GM18861 (cell line): ENCODE data around the gene GBP4.
A peak's percentile ranks its signal among the peaks of the same experiment; 100 is the strongest.
"Not testable (repeated sequence)": the region's sequence is repeated elsewhere in the genome, so short reads cannot be mapped to it uniquely, and the experiment has no call there.

Source experiments
- ATAC-seq: cut with Tn5 transposase; IDR thresholded peaks from one replicate; pipeline ENCODE4 v1.9.1; 2021; ENCODE audit not compliant: unreplicated experiment

The GBP4 gene, protein sequence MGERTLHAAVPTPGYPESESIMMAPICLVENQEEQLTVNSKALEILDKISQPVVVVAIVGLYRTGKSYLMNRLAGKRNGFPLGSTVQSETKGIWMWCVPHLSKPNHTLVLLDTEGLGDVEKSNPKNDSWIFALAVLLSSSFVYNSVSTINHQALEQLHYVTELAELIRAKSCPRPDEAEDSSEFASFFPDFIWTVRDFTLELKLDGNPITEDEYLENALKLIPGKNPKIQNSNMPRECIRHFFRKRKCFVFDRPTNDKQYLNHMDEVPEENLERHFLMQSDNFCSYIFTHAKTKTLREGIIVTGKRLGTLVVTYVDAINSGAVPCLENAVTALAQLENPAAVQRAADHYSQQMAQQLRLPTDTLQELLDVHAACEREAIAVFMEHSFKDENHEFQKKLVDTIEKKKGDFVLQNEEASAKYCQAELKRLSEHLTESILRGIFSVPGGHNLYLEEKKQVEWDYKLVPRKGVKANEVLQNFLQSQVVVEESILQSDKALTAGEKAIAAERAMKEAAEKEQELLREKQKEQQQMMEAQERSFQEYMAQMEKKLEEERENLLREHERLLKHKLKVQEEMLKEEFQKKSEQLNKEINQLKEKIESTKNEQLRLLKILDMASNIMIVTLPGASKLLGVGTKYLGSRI

DNA sequence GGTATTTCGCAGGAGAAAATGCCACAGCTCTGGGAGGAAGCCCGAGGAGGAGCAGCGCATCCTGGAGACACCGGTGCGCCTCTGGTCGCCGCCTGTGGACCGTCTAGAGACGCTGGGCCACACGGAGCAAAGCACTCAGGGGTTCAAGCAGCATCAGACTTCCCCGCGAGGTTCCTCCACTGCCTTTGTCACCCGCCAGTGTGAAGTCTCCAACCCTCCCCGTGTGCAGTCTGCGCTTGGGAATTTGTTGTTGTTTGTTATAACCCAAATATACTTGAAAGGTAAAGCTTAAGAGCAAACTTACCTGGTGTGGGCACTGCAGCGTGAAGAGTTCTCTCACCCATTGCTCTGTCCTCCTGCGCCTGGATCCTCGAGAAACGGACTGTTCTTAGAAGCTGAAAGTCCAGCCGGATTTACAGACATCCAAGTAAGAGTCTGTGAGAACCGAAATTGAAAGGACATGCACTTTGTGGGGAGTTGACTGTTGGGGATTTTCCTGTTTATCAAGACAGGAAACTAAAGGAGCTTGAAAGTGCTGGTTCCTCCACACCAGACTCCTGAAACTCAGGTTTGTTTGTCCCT lies at the start of gene GBP4:
GBP4 (minus strand) TSS at position 452 of the 582 bp plus-strand sequence; CDS start at position 344, 108 bp downstream.
- peak; percentile 42 for ATAC-seq

DNA sequence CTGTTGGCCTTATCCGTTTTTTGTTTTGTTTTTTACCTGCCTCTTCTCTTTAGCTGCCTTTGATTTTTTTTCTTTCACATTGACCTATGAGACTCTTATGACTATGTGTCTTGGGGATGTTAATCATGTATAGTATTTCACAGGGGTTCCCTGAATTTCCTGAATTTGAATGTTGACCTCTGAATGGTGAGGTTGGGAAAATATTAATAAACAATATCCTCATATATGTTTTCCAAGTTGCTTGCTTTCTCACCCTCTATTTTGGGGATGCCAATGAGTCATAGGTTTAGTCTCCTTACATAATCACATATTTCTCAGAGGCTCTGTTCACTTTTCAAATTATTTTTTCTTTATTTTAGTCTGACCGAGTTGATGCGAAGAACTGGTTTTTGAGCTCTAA lies 44.3 kb upstream of the GBP4 start:
- ATAC-seq: no peak

DNA sequence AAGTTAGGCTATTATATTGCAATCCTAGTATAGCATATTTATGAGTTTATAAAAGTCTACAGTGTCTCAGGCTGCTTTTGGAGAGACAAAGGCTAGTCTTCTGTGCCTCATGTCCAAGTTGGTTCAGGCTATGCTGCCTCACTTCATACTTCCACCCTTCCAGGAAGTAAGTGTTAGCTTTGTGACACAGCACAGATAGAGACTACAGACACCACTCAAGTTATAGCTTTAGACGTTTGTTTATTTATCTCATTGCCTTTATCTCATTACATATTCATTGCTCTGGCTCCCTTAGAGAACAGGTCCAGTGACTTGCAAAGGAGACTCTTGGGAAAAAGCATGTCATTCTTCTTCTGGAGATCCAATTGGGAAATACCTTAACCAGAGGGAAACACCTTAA lies 22.6 kb upstream of the GBP4 start:
- ATAC-seq: no peak

DNA sequence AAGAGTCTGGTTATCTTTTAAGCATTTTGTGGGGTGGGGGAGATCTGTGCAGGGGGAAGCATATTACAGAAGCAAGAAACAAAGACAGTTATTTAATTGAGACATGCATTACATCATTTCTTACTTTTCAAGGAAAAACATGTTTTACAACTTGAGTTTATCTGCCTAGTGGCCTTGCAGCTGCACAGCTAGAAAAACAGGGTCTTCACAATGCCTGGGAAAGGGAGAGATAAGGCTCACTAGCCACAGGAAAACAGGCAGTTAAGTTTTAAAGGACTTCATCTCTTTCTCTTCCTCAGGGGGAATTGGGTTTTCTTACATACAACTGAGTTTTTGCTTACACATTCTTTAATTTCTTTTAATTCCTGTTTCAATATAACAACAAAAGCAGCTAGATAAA lies 21.1 kb upstream of the GBP4 start:
- not testable (repeated sequence) for ATAC-seq

DNA sequence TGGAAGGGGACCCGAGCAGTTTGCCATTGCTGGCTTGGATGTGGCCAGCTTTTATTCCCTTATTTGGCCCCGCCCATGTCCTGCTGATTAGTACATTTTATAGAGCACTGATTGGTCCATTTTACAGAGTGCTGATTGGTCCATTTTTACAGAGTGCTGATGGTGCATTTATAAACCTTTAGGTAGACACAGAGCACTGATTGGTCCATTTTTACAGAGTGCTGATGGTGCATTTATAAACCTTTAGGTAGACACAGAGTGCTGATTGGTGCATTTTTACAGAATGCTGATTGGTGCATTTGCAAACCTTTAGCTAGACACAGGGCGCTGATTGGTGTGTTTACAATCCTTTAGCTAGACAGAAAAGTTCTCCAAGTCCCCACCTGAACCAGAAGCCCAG lies 20.2 kb upstream of the GBP4 start:
- ATAC-seq: not testable (repeated sequence)

DNA sequence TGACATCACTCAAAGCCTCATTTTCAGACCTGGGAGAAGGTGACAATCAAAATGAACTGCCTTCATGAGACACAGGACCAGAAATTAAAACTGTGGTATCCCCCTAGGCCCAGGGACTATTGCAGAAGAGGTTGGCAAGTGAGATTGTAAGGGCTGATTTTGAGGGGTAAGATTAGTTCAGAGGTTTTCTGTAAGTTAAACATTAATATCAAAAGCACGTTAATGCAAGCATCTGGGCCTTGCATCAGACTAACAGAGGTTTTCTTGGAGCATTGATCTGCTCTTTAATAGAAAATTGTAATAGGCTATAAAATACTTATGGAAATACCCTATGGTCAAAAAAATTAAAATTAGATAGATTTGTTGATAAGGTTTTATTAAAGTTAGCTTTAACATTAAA lies 14.6 kb upstream of the GBP4 start:
- no peak for ATAC-seq

DNA sequence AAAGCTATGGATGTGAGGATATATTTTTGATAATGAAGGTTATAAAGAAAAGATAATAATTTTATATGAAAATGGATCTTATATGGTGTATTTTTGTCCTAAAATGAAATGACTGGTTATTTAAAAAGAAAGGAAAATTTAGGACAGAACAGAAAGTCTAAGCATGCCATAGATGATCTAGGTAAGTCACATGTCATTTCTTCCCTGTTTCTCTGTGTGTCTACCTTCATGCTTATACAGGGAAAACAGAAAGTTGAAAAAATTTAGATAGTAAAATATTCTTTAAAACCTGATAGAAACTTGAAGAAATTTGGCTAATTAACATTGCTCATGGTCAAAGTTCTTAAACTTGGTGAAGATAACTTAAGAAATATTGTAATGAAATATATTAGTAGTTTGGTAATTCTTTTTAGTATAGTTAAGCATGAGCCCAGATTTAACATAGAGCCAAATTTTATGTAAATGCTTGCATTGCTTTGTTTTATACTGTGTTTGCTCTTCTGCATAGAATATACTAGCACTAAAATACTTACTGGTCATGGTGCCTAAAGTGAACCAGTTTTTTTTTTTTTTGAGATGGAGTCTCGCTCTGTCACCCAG lies 12.4 kb upstream of the GBP4 start:
- no peak for ATAC-seq

DNA sequence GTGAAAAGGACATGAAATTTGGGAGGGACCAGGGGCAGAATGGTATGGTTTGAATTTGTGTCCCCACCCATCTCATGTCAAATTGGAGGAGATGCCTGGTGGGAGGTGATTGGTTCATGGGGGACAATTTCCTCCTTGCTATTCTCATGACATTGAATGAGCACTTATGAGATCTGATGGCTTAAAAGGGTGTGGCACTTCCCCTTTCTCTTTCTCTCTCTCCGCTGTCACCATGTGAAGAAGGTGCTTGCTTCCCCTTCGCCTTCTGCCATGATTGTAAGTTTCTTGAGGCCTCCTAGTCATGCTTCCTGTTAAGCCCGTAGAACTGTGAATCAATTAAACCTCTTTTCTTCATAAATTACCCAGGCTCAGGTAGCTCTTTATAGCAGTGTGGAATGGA lies 7.6 kb upstream of the GBP4 start:
- ATAC-seq: no peak

DNA sequence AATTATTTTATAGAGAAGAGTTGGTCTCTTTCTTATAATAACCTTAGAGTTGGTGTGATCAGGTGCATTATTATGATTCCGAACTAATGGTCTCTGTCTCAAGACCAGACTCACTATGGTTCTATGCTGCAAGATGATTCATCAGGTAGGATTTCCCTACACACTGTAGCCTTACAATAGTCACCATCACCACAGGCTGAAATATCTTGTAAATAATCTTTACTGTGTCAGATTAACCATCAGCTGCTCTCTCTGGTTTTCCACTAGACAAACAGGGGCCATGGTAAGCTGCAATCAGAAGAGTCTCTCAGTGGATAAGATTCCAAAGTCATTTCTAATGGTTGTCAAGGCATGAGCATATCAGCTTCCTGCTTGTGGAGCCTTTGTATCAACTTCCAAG lies 4.4 kb upstream of the GBP4 start:
- ATAC-seq: no peak

DNA sequence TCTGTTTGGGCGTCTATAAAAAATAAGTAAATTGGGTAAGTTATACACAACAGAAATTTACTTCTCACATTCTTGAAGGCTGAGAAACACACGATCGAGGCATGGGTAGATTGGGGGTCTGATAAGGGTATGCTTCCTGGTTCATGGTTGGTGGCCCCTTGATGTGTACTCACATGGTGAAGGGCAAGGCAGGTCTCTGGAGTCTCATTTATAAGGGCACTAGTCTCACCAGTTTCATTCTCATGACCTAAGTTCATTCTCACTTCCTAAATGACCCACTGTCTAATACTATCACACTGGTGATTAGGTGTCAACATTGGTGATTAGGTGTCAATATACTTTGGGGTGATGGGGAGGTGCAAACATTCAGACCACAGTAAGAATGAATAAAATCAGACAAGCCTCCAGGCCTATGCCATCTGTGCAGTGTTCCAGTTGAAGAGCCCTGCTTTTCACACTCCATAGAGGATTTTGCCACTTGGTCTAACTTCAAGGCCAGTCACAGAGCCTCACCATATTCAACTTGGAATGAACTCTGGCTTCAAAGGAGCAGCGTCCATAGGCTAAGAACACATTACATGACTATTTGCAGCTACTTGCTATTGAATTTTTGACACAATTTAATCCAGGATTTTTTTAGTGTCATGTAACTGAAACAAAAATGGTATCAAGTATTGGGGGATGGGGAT lies 2.5 kb upstream of the GBP4 start:
- peak; percentile 85 for ATAC-seq

DNA sequence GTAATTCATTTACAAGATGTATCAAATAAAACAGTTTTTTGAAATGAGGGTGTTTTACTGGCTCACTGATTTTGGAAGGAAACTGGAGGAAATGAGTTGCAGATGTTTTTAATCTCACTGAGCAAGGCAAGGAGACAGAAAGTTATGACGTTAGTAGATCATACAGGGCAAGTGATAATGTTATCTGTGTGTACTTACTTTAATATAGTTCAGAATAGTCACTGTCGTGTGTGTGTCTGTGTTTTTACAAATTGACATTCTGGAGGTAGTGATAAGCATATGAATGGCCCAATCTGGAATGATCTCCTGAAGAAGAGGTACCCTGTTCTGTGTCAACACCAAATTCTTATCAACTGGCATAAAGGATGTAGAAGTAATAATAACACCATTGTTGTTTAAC lies 1.9 kb upstream of the GBP4 start:
- ATAC-seq: no peak

DNA sequence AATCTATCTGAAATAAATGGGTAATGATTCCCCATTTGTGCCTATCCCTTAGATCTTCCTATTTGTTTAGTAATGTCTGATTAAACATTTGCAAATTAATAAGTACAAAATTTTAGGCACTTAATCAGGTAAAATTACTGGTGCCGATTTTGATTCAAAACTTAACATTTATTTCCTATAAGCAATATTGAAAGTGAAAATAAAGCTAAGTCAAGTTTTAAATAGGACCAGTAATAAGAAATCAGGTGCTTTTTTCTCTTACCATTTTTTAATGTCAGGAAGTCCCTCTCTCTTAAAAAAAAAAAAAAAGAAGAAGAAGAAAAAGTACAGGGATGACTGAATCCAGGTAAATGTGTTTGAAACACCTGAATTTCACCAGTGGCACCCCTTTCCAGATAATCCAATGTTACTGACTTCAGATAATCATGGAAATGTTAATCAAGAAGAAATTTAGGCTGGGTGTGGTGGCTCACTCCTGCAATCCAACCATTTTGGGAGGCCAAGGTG lies 836 bp upstream of the GBP4 start:
- no peak for ATAC-seq

DNA sequence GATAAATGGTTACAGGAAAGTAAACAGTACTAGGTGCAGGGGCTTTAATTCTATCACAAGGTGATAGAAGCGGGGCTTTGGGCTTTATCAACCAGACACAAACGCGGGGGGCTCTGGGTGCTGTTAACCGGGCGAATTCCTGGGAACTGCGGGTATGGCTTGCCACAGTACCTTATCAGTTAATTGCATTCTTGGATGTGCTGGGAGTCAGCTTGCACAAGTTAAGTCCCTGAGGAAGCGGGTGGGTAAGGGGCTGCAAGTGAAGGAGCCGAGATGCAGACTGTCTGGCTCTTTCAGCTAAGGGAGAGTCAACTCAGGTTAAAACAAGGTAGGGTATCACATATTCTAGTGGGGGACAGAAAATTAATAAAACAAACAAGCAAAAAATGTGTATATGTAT lies 661 bp downstream of the GBP4 start:
- ATAC-seq: no peak

DNA sequence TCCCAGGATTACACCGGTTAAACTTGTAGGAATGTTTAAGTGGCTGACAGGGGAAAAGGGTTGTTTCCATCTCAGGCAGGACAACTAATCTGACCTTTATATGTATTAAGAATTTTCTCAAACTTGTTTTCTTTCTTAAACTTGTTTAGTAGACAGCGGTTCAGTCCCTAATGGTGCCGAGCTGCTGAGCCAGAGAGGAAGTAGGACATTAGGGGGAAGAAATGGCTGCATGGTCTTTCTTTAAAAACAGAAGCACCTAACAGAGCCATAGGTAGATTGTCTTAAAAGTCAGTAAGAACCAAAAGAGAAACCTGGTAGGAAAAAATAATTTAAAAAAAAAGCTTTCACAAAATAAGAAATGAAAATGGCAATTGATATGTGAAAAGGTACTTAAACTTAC lies 3.3 kb downstream of the GBP4 start:
- ATAC-seq: no peak

DNA sequence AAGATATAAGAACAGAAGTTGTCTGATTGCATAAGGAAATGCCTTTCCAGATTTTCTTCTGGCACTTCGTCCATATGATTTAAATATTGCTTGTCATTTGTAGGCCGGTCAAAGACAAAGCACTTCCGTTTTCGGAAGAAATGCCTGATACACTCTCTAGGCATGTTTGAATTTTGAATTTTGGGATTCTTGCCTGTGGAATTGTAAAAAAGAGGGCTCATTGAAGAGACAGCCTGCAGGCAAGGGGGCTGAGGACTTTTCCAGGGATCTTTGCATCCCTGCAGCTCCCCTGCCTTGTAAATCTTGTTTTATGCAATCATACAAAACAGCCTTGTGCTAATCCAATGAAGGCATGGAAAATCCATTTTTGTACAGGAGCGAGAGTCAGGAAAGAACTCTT lies 7.4 kb downstream of the GBP4 start:
- ATAC-seq: no peak

DNA sequence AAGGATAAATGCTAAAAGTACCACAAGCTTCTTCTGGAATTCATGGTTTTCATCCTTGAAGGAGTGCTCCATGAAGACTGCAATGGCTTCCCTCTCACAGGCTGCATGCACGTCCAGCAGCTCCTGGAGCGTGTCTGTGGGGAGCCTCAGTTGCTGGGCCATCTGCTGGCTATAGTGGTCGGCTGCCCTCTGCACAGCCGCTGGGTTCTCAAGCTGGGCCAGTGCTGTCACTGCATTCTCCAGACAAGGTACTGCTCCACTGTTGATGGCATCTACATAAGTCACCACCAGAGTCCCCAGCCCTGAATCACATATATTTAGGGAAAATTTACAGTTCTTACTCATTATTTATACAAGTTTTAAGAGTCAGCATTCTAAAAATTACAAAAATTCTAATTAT lies 8.7 kb downstream of the GBP4 start:
- no peak for ATAC-seq

DNA sequence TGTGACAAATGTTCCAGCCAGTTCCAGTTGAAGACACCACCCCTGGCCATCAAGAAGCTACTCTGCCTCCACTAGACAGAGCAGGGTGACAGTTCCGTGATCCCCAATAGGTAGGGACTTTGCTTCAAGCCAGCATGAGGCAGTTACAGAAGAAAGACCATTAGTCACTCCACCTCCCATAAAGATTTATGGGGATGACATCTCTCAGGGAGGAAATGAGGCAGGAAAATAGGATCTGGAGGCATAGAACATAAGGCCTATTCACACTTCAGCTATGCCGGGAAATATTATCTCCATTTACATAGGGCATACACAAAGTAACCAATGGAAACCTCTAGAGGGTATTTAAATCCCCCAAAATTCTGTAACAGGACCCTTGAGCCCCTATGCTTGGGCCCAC lies 19.4 kb downstream of the GBP4 start:
- no peak for ATAC-seq

DNA sequence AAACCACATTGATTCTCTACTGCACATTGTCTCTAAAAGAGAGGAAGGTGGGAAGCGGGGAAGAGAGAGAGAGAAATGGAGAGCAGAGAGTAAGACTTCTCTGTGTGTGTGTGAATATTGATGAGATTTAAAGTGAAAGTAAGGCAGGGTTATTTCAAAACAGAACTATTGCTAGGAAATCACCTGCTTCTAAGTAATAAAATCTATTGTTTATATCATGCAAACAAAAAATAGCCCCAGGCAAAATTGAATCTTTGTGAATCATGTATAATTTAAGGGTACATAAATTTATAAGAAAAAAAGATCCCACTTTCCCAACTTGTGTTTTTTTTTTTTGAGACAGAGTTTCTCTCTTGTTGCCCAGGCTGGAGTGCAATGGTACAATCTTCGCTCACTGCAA lies 21.8 kb downstream of the GBP4 start:
- ATAC-seq: no peak

DNA sequence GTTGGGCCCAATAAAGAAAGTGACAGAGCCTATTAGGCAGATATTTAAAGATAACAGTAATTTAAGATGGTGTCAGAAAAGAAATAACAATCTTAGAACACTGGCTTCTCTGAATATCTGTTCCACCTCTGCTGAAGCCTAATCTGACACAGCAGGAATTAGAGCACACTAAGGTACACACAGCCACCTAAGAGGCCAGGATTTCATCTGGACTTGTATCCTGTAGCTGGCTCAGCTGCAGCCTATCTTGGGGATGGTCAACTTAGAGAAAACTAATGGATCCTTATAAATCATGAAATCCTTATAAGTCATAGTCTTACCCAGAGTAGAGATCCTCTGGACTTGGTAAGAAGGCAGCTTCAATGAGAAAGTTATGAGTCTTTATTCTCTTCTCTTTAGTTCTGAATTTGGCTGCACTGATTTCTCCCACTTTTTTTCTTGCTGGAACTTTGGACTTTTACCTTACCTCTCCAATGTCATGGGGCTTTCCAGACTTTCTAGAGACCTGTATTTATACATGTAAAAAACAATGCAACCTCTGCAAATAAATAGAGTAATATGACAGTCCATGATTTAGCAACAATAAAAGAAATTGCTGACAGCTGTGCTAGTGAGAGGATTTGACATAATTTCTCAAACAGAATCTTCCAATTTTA lies 23.0 kb downstream of the GBP4 start, which contains the start of gene GBP7:
GBP7 (minus strand) TSS at position 403 of the 656 bp plus-strand sequence. CDS start 4,068 bp downstream, outside the sequence.
- ATAC-seq: no peak

DNA sequence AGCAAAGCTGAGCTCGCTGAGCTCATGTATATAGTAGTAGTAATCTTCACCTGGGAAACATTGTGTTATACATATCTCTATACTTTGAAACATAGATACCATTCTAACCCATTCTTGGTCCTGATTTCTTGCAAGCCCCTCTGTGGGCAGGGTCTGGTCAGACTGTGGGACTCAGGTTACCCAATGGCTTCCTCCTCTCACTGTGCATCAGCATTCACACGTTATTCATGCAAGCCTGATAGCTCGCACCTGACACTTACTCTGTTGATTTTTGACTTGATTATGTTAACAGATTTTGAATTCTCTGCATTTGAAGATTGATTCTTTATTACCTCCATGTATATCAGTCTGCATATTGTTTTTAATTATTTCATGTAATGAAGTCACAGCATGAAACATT lies 24.3 kb downstream of the GBP4 start:
- no peak for ATAC-seq
